HUES48 (cell line): ENCODE data around the gene DDX39B.
"Not testable (repeated sequence)": the region's sequence is repeated elsewhere in the genome, so short reads cannot be mapped to it uniquely, and the experiment has no call there.

Experiments
- H3K27ac ChIP-seq: one replicate; pipeline ENCODE4 v1.7.0; 2013; ENCODE audit warnings: low read depth, low read length, inconsistent platforms
- H3K27me3 ChIP-seq: 2 replicates; pipeline ENCODE4 v1.6.1; 2013; ENCODE audit warnings: mild to moderate bottlenecking, low read length; ENCODE audit not compliant: control insufficient read depth, insufficient read depth
- H3K36me3 ChIP-seq: 2 replicates; pipeline ENCODE4 v1.6.1; 2013; ENCODE audit warnings: low read length; ENCODE audit not compliant: control insufficient read depth, insufficient read depth
- H3K4me1 ChIP-seq: 2 replicates; pipeline ENCODE4 v1.6.1; 2013; ENCODE audit warnings: mild to moderate bottlenecking, low read length; ENCODE audit not compliant: control insufficient read depth, insufficient read depth
- H3K4me3 ChIP-seq: 2 replicates; pipeline ENCODE4 v1.5.1; 2013; ENCODE audit warnings: mild to moderate bottlenecking, low read depth, low read length
- H3K9ac ChIP-seq: 2 replicates; pipeline ENCODE4 v1.6.1; 2013; ENCODE audit warnings: mild to moderate bottlenecking, low read depth, low read length, moderate library complexity
- H3K9me3 ChIP-seq: 2 replicates; pipeline ENCODE4 v1.6.1; 2013; ENCODE audit warnings: low read length; ENCODE audit not compliant: control insufficient read depth, insufficient read depth

The DDX39B gene

DNA sequence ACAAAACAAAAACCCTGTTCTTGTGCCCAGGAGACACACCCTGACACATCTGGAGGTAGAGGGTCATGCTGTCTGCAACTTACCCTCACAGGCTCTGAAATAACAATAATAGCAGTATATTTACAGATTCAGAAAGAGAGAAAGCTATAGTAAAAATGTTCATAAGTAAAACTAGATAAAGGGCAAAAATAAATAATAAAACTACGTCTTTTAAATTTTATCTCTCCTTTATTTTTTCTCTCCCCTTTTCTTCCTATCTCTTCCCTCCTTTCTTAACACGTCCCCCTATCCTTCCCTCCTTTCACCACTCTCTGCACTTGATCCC is 48.3 kb downstream of the DDX39B start:
- H3K27me3 ChIP-seq: peaks cover 25% of the 10 kb centered on the region
- H3K27ac ChIP-seq, H3K4me1 ChIP-seq, H3K9me3 ChIP-seq, H3K36me3 ChIP-seq, H3K9ac ChIP-seq: not testable (repeated sequence)
- peak overlapping the region; percentile 77 for H3K4me3 ChIP-seq

DNA sequence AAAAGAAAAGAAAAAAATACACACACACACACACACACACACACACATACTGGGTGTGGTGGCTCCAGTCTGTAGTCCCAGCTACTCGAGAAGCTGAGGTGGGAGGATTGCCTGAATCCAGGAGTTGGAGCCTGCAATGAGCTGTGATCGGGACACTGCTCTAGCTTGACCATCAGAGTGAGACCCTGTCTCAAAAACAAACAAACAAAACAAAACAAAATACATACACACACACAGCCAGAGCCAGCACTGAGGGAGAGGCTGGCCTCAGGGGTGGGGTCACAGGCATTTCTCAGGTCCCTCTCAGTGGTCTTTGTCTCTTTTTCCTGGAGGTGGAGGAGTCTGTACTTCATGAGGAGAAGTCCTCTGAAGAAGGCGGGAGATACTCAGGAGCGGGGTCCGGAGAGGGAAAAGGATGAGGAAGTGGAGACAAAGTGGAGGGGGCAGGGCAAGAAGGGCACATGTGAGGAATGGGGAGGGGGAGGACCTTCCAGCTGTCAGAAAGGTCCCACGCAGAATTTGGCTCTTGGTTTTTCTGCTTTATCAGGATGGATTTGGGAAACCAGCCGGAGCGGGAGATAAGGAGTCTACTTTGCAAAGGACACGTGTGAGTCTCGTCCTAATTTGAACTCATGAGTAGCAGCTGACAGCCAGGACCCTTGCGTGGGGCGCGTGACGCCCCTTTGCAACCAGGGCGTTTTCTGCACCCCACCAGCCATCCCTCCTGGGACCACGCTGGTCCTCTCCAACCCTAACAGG is 51.5 kb downstream of the DDX39B start:
- no peaks in the 10 kb centered on the region for H3K9me3 ChIP-seq
- H3K9ac ChIP-seq: no peak overlapping the region
- peaks cover 3% of the 10 kb centered on the region for H3K27me3 ChIP-seq
- H3K36me3 ChIP-seq: no peaks in the 10 kb centered on the region
- no peak overlapping the region for H3K4me3 ChIP-seq
- peaks cover 7% of the 10 kb centered on the region for H3K4me1 ChIP-seq
- H3K27ac ChIP-seq: no peak overlapping the region

DNA sequence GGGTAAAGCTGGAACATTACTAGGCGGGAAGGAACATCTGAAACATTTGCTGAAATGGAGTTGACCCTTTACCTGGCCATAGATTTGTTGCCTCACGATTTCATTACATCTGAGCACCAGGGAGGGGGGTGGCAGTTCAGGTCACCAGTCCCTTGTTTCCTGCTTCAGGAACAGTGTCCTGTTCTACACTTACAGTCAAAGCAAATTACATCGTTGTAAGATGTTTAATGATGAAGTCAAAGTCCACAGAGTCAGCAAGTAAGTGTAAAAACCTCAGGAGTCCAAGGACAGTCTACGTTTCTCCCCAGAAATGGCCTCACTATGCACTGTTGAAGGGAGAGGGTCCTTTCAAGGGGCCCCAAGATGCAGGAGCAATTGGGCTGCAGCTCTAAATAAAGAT is 52.7 kb downstream of the DDX39B start:
- no peaks in the 10 kb centered on the region for H3K36me3 ChIP-seq
- H3K9ac ChIP-seq: no peak overlapping the region
- no peak overlapping the region for H3K27ac ChIP-seq
- peaks cover 3% of the 10 kb centered on the region; the same call in 1 of the 2 replicates for H3K4me1 ChIP-seq
- H3K4me3 ChIP-seq: no peak overlapping the region
- no peaks in the 10 kb centered on the region for H3K9me3 ChIP-seq
- no peaks in the 10 kb centered on the region; the same call in 1 of the 2 replicates for H3K27me3 ChIP-seq

- not testable (repeated sequence) for H3K4me1 ChIP-seq, H3K36me3 ChIP-seq, H3K4me3 ChIP-seq, H3K9ac ChIP-seq, H3K9me3 ChIP-seq, H3K27me3 ChIP-seq, H3K27ac ChIP-seq
Measured at GRCh38 chr6:31487674-31488073, 54.1 kb downstream of the DDX39B start.

- H3K4me3 ChIP-seq: not testable (repeated sequence)
Measured at GRCh38 chr6:31486065-31486837, 55.6 kb downstream of the DDX39B start.

GRCh38 chr6:31485055-31485454 is 56.7 kb downstream of the DDX39B start:
- no peaks in the 10 kb centered on the region for H3K4me1 ChIP-seq
- H3K27ac ChIP-seq: no peak overlapping the region
- no peaks in the 10 kb centered on the region for H3K9me3 ChIP-seq
- H3K9ac ChIP-seq: no peak overlapping the region
- no peaks in the 10 kb centered on the region for H3K27me3 ChIP-seq
- no peak overlapping the region for H3K4me3 ChIP-seq
- no peaks in the 10 kb centered on the region for H3K36me3 ChIP-seq

More at GRCh38 chr6:31486065-31486837, 55.6 kb downstream of the DDX39B start:
- not testable (repeated sequence) for H3K27ac ChIP-seq, H3K9me3 ChIP-seq, H3K27me3 ChIP-seq, H3K9ac ChIP-seq, H3K36me3 ChIP-seq, H3K4me1 ChIP-seq

DNA sequence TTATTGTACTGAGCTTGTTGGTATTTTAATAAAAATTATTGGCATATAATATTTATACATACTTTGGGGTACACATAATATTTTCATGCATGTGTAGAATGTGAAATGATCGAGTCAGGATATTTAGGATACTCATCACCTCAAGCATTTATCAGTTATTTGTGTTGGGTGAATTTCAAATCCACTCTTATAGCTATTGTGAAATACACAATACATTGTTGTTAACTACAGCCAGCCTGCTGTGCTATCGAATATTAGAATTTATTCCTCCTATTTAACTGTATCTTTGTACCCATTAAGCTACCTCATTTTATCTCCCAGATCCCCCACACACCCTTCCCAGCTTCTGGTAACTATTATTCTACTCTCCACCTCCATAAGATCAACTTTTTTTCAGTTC is 58.4 kb downstream of the DDX39B start:
- Histone ChIP-seq H3K27ac (no peak overlapping the region), H3K9ac (no peak overlapping the region), H3K36me3 (no peaks in the 10 kb centered on the region), H3K4me1 (no peaks in the 10 kb centered on the region), H3K9me3 (no peaks in the 10 kb centered on the region), H3K4me3 (no peak overlapping the region), H3K27me3 (no peaks in the 10 kb centered on the region)

- no peak overlapping the region for H3K27ac ChIP-seq
- no peaks in the 10 kb centered on the region for H3K9me3 ChIP-seq
- H3K9ac ChIP-seq: no peak overlapping the region
- no peaks in the 10 kb centered on the region for H3K27me3 ChIP-seq
- no peaks in the 10 kb centered on the region for H3K4me1 ChIP-seq
- no peak overlapping the region for H3K4me3 ChIP-seq
- H3K36me3 ChIP-seq: no peaks in the 10 kb centered on the region
Measured at GRCh38 chr6:31480574-31480973, 61.2 kb downstream of the DDX39B start.
